Endodermal cell (in vitro differentiated cells): Measurements from ENCODE around the gene CARHSP1. TPM values are rescaled to one million over a fixed set of nuclear protein-coding genes. Genes with fewer than 3 reads are reported as not detected.
A peak's percentile ranks its signal among the peaks of the same experiment; 100 is the strongest.

Source experiments
- DNase-seq: peaks from one replicate; pipeline ENCODE4 v3.0.0-alpha.2; 2017
- H3K27ac ChIP-seq: 2 replicates; pipeline ENCODE4 v1.5.1; 2013; ENCODE audit warnings: mild to moderate bottlenecking, low read depth, low read length, moderate library complexity
- H3K27me3 ChIP-seq: 2 replicates; pipeline ENCODE4 v1.6.1; 2013; ENCODE audit warnings: mild to moderate bottlenecking, low read length, moderate library complexity; ENCODE audit not compliant: insufficient read depth, control insufficient read depth, poor library complexity, severe bottlenecking
- H3K36me3 ChIP-seq: 2 replicates; pipeline ENCODE4 v1.7.0; 2013; ENCODE audit warnings: mild to moderate bottlenecking, low read length, moderate library complexity; ENCODE audit not compliant: control insufficient read depth, insufficient read depth
- H3K4me1 ChIP-seq: one replicate; pipeline ENCODE4 v1.7.0; 2013; ENCODE audit warnings: low read length; ENCODE audit not compliant: control insufficient read depth, insufficient read depth
- H3K4me3 ChIP-seq: 2 replicates; pipeline ENCODE4 v1.5.1; 2013; ENCODE audit warnings: mild to moderate bottlenecking, low read length, moderate library complexity
- H3K9ac ChIP-seq: 2 replicates; pipeline ENCODE4 v1.6.1; 2013; ENCODE audit warnings: mild to moderate bottlenecking, low read length, moderate library complexity; ENCODE audit not compliant: poor library complexity, severe bottlenecking; ENCODE audit errors: extremely low read depth
- H3K9me3 ChIP-seq: 2 replicates; pipeline ENCODE4 v1.6.1; 2013; ENCODE audit warnings: mild to moderate bottlenecking, low read length, moderate library complexity; ENCODE audit not compliant: control insufficient read depth
- H3K27ac Mint-ChIP-seq: 2 replicates; pipeline ENCODE4 v1.8.0; 2020; ENCODE audit warnings: mixed read lengths
- H3K27me3 Mint-ChIP-seq: 2 replicates; pipeline ENCODE4 v1.8.0; 2021; ENCODE audit warnings: mild to moderate bottlenecking, mixed read lengths; ENCODE audit not compliant: insufficient read depth
- H3K36me3 Mint-ChIP-seq: 2 replicates; pipeline ENCODE4 v1.8.0; 2020; ENCODE audit warnings: low read depth, mixed read lengths
- H3K4me1 Mint-ChIP-seq: 2 replicates; pipeline ENCODE4 v1.8.0; 2020; ENCODE audit warnings: mixed read lengths
- H3K4me3 Mint-ChIP-seq: 2 replicates; pipeline ENCODE4 v1.8.0; 2020; ENCODE audit warnings: mild to moderate bottlenecking, moderate library complexity, mixed read lengths
- H3K9me3 Mint-ChIP-seq: 2 replicates; pipeline ENCODE4 v1.8.0; 2020; ENCODE audit warnings: mild to moderate bottlenecking, mixed read lengths
- WGBS, 2 experiments: methylation state at CpG; one replicate each; pipeline versions ENCODE4 v1.1.5 to v1.1.7; 2013; ENCODE audit warnings: missing lambda C conversion rate in 2 of 2, mixed read lengths in 1 of 2; ENCODE audit not compliant: insufficient coverage in 1 of 2, insufficient read length in 1 of 2; 5-methylcytosine and 5-hydroxymethylcytosine counted together
- total RNA-seq, 2 donors: library from RNA; stranded (reverse); fragmentation: NEBNext Ultra II Directional in 1 of 2; extraction: Animal tissue kit (Norgen Biotek cat#: 25700) in 1 of 2; gene quantifications; 2 replicates in 1 of 2; 3 replicates in 1 of 2; pipeline ENCODE4 v1.2.1, GENCODE V29; 2021
- TF ChIP-seq, protein P1 (sequence below): fragments of 200-600 bp; sonication (generic); conservative IDR thresholded peaks from 2 replicates; pipeline ENCODE4 v1.5.0; 2021; ENCODE audit warnings: antibody characterized with exemption, mild to moderate bottlenecking

CARHSP1 gene
- total RNA-seq, 2 donors from 2014 or later = 233 to 275 TPM

DNA sequence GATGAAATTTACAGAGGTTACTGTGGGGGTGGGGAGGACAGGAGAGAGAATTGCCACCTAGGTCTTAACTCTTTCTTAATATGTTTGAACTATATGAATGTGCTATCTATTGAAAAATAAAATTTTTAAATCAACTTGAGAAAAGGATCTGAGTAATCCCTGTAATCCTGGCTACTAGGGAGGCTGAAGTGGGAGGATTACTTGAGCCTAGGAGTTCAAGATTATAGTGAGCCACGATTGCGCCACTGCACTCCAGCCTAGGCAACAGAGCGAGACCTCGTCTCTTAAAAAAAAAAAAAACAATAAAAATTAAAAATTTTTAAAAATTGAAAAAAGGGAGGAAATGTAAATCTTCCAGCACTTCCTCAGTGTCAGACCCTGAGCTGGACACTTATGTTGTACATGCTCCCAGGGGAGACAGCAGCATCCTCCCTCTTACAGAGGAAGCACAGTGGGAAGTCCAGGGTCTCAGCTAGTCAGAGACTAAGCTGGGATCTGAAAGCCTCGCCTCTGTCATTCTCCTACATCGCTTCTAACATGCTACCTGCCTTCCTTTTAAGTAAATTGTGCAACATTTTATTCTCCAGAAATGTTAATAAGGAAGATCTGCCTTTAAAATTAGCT is 49.3 kb downstream of the CARHSP1 start:
- WGBS, 2 experiments = 93% methylated on average over 4 of the region's 6 CpGs; no CpG with 5 or more reads in 1 of the 2 experiments
- H3K4me1 Mint-ChIP-seq = peaks cover 20% of the 10 kb centered on the region
- H3K36me3 Mint-ChIP-seq = peaks cover 81% of the 10 kb centered on the region
- TF ChIP-seq, protein P1, sequence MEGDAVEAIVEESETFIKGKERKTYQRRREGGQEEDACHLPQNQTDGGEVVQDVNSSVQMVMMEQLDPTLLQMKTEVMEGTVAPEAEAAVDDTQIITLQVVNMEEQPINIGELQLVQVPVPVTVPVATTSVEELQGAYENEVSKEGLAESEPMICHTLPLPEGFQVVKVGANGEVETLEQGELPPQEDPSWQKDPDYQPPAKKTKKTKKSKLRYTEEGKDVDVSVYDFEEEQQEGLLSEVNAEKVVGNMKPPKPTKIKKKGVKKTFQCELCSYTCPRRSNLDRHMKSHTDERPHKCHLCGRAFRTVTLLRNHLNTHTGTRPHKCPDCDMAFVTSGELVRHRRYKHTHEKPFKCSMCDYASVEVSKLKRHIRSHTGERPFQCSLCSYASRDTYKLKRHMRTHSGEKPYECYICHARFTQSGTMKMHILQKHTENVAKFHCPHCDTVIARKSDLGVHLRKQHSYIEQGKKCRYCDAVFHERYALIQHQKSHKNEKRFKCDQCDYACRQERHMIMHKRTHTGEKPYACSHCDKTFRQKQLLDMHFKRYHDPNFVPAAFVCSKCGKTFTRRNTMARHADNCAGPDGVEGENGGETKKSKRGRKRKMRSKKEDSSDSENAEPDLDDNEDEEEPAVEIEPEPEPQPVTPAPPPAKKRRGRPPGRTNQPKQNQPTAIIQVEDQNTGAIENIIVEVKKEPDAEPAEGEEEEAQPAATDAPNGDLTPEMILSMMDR = no peak
- H3K9me3 Mint-ChIP-seq = no peaks in the 10 kb centered on the region
- Histone ChIP-seq H3K9ac (no peak overlapping the region), H3K27ac (no peak overlapping the region), H3K9me3 (peaks cover 20% of the 10 kb centered on the region), H3K4me1 (peaks cover 11% of the 10 kb centered on the region), H3K36me3 (peaks cover 86% of the 10 kb centered on the region), H3K27me3 (no peaks in the 10 kb centered on the region), H3K4me3 (no peak overlapping the region)
- H3K27me3 Mint-ChIP-seq = no peaks in the 10 kb centered on the region
- H3K4me3 Mint-ChIP-seq = no peak overlapping the region
- peak overlapping the region; percentile 7 for H3K27ac Mint-ChIP-seq
- DNase-seq = no peak

DNA sequence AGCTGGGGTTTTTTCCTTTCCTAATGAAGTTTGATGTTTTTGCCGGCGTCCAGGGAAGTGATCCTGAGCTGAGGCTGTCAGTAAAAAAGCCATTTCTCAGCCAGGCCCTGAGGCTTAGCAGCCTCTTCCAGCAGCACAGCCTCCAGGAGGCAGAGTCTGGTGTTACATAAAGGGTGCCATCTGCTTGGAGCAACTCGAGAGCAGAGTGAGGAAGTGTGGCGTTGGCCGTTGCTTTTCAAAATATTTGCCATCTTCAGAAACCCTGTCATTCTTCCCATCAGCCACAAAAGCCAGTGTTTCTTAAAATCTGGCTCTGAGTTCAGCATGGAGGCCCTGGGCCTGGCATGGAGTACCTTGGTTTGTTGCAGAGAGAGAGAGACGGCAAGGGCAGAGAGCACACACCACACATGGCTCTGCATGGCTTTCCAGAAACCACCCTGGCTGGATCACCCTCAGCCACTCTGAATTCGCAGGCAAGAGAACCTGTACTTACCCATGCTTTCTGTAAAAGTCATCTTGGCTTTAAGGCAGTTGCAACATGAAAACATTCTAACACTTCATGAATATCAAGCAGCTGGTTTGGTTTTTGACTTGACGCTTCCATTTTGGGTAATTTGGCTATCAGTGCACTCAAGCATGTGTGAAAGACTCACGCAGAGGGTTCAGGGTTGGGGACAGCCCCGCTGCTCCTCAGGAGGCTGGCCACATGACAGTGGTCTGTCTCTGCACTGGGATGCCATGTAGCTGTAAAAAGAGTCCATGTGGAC is 50.1 kb downstream of the CARHSP1 start:
- peaks cover 12% of the 10 kb centered on the region for H3K9me3 ChIP-seq
- H3K4me3 ChIP-seq = no peak overlapping the region
- no peak overlapping the region for H3K9ac ChIP-seq
- Mint-ChIP-seq H3K27me3 (no peaks in the 10 kb centered on the region), H3K36me3 (peaks cover 81% of the 10 kb centered on the region), H3K4me3 (no peak overlapping the region), H3K9me3 (no peaks in the 10 kb centered on the region), H3K4me1 (peaks cover 20% of the 10 kb centered on the region), H3K27ac (peak overlapping the region; percentile 42)
- peaks cover 86% of the 10 kb centered on the region for H3K36me3 ChIP-seq
- peak; percentile 65 for DNase-seq
- peaks cover 11% of the 10 kb centered on the region for H3K4me1 ChIP-seq
- H3K27ac ChIP-seq = no peak overlapping the region
- WGBS, 2 experiments = 81 to 86% methylated on average over 7 to 10 of the region's 10 CpGs
- no peaks in the 10 kb centered on the region for H3K27me3 ChIP-seq
- TF ChIP-seq, protein P1 = peak; percentile 25

DNA sequence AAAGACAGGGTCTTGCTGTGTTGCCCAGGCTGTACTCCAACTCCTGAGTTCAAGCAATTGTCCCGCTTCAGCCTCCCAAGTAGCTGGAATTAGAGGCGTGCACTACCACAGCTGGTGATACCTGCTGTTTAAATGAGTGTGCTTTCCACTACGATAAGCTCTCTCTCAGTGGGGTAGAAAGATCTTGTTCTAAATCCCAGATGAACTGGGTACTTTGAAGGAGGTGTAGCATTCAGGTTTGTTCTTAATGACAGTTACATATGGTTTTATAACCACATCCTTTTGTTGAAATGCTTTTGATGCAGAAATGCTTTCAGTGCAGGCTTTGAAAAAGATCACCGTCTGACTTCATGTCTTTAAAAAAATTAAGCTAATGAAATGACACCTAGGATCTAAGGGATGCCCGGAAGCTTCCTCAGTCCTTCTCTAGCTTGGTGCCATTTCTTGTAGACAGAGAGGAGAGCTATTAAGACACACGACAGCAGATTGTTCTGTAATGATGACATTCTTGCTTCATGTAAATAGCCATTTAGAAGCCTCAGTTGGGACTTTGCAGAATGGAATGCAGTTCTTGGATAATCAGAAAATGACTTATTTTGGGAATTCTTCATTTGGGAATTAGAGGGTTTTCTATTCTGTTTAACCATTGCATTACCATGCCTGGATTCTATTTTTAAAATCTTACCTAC is 51.7 kb downstream of the CARHSP1 start:
- WGBS, 2 experiments = 96 to 100% methylated on average over 6 of the region's 6 CpGs
- Histone ChIP-seq H3K27ac (no peak overlapping the region), H3K4me1 (peaks cover 11% of the 10 kb centered on the region), H3K9ac (no peak overlapping the region), H3K4me3 (no peak overlapping the region), H3K27me3 (no peaks in the 10 kb centered on the region), H3K36me3 (peaks cover 86% of the 10 kb centered on the region), H3K9me3 (no peaks in the 10 kb centered on the region)
- H3K27ac Mint-ChIP-seq = no peak overlapping the region
- no peak overlapping the region for H3K4me3 Mint-ChIP-seq
- H3K27me3 Mint-ChIP-seq = no peaks in the 10 kb centered on the region
- peaks cover 18% of the 10 kb centered on the region for H3K4me1 Mint-ChIP-seq
- peaks cover 83% of the 10 kb centered on the region for H3K36me3 Mint-ChIP-seq
- TF ChIP-seq, protein P1 = no peak
- DNase-seq = no peak
- no peaks in the 10 kb centered on the region for H3K9me3 Mint-ChIP-seq
